Hypothalamus (tissue), 51 donors: ENCODE measurements around the gene MEIKIN.

Experiments used
- DNase-seq, 51 donors: peaks; one replicate each; lab custom pipeline; 2025; lab: John Stamatoyannopoulos, UW

Gene MEIKIN

GRCh38 chr5:131774652-131775367, 170.7 kb downstream of the MEIKIN start:
- no peak for DNase-seq

- DNase-seq, result peak in 24 of 51 donors; percentile 8 to 82 (median 27)
Measured at GRCh38 chr5:131773805-131774204, 171.7 kb downstream of the MEIKIN start.

- DNase-seq, result no peak
Measured at GRCh38 chr5:131771692-131772091, 173.8 kb downstream of the MEIKIN start.

- DNase-seq, result no peak
Measured at GRCh38 chr5:131769961-131770360, 175.5 kb downstream of the MEIKIN start.

- DNase-seq, result no peak
Measured at GRCh38 chr5:131769336-131769735, 176.1 kb downstream of the MEIKIN start.

GRCh38 chr5:131767891-131768290, 177.6 kb downstream of the MEIKIN start:
- no peak for DNase-seq

- DNase-seq, result no peak
Measured at GRCh38 chr5:131766689-131767088, 178.8 kb downstream of the MEIKIN start.

- no peak for DNase-seq
Measured at GRCh38 chr5:131765261-131765660, 180.2 kb downstream of the MEIKIN start.

GRCh38 chr5:131763968-131764367, 181.5 kb downstream of the MEIKIN start:
- no peak for DNase-seq

- no peak for DNase-seq
Measured at GRCh38 chr5:131760793-131761192, 184.7 kb downstream of the MEIKIN start.

GRCh38 chr5:131759704-131760103, 185.8 kb downstream of the MEIKIN start:
- no peak for DNase-seq

GRCh38 chr5:131758520-131758900, 187.0 kb downstream of the MEIKIN start:
- DNase-seq, result no peak

- no peak for DNase-seq
Measured at GRCh38 chr5:131757830-131758519, 187.5 kb downstream of the MEIKIN start.
